ENCODE measurements around the gene ZDHHC22. TPM values are rescaled to one million over a fixed set of nuclear protein-coding genes. Genes with fewer than 3 reads are reported as not detected.

Gene ZDHHC22
- total RNA-seq, 1 donor from 2014 or later, result not detected

- intact Hi-C loops (cut with micrococcal nuclease), result no loop called here
Observed at GRCh38 chr14:77106666-77107065, 34.9 kb downstream of the ZDHHC22 start.

DNA sequence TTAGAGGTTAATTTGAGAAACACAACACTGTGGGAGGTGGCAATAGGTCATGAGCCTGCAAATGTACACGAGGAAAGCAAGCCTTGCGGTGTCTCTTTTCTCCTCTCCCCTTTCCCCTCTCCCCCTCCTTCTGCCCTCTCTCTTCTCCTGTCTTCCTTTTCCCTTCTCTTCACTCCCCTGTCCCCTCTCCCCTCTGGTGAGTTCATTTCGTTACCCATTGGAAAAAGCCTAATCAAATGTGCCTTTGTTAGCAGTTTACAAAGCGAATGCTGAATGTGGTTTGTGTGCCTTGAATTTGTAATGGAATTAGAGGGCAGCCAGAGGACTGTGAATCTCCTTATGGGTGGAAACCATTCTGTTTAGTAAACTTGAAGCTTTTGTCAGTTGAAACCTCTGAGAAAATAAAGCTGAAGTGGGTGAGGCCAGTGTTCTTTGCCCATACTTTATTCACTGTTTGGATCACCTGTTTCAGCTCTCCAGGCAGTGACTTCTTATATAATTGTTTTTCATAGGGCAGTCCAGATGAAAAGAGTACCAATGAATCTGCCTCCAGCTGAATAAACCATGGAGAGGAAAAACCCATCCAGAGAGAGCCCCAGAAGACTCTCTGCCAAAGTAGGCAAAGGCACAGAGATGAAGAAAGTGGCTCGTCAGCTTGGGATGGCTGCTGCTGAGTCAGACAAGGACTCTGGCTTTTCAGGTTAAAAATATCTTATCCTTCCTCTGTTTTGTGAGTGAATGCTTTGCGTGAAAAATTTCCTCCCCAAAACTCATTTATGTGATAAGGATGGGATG, 36.2 kb downstream of the ZDHHC22 start:
- intact Hi-C loops (cut with micrococcal nuclease), result no loop called here

DNA sequence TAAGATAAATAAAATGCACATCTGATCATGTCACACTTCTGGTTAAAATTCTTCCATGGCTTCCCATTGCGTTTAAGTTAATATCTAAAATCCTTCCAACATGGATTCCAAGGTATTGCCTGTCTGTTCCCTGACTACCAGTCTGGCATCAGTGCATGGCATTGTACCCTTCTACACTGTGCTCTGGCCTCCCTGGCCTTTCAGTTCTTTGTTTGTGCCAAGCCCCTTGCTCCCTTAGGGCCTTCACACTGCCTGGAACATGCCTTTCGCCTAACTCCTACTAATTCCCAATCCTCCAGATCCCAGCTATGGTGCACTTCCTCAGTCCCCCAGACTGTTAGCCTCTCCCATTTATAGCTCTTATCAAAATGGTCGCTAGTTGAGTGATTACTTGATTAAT, 37.2 kb downstream of the ZDHHC22 start:
- intact Hi-C loops (cut with micrococcal nuclease), result no loop called here

DNA sequence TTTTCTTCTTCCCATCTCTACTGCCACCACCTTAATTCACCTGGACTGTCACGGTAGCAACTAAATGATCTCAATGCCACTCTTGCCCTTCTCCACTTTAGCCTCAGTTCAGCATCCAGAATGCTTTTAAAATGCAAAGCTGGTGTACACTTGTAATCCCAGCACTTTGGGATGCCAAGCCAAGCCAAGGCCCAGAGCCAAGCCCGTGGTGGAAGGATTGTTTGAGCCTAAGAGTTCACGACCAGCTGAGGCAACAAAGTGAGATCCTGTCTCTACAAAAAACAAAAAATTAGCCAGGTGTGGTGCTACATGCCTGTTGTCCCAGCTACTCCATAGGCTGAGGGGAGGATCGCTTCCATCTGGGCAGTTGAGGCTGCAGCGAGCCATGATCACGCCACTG, 37.6 kb downstream of the ZDHHC22 start:
- intact Hi-C loops (cut with micrococcal nuclease), result no loop called here

DNA sequence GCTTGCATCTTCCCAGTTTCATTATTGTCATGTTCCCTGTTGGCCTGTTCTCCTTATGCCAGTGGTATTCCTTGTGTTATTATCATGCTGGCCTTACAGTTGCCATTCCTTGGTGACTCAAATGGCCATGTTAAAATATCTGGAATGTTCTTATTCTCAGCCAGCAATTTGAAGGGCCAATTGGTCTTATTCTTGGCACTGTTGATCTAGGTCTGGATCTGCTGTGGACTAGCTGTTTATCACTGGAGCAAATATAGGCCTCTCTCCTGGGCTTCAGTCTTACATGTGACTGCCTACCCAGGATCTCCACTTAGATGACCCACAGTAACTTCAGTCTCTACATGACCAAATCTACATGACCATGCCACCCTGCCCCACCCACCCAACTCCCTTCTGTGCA, 38.1 kb downstream of the ZDHHC22 start:
- intact Hi-C loops (cut with micrococcal nuclease), result no loop called here

- intact Hi-C loops (cut with micrococcal nuclease), result no loop called here
Observed at GRCh38 chr14:77102154-77102553, 39.4 kb downstream of the ZDHHC22 start.

- intact Hi-C loops (cut with micrococcal nuclease), result no loop called here
Observed at GRCh38 chr14:77100961-77101360, 40.6 kb downstream of the ZDHHC22 start.

- intact Hi-C loops (cut with micrococcal nuclease), result loop anchor here (2.0 kb wide), 4 partner anchors 143 to 1439 kb away; partner anchors contain the start of genes ERG28 and TTLL5
Observed at GRCh38 chr14:77099425-77100167, 42.0 kb downstream of the ZDHHC22 start.

- intact Hi-C loops (cut with micrococcal nuclease), result loop anchor here (1.0 to 2.0 kb wide), 18 partner anchors 23 to 1438 kb away; partner anchors contain the start of genes ADCK1, ALKBH1, ERG28 and GSTZ1
Observed at GRCh38 chr14:77098529-77099353, 42.9 kb downstream of the ZDHHC22 start.

DNA sequence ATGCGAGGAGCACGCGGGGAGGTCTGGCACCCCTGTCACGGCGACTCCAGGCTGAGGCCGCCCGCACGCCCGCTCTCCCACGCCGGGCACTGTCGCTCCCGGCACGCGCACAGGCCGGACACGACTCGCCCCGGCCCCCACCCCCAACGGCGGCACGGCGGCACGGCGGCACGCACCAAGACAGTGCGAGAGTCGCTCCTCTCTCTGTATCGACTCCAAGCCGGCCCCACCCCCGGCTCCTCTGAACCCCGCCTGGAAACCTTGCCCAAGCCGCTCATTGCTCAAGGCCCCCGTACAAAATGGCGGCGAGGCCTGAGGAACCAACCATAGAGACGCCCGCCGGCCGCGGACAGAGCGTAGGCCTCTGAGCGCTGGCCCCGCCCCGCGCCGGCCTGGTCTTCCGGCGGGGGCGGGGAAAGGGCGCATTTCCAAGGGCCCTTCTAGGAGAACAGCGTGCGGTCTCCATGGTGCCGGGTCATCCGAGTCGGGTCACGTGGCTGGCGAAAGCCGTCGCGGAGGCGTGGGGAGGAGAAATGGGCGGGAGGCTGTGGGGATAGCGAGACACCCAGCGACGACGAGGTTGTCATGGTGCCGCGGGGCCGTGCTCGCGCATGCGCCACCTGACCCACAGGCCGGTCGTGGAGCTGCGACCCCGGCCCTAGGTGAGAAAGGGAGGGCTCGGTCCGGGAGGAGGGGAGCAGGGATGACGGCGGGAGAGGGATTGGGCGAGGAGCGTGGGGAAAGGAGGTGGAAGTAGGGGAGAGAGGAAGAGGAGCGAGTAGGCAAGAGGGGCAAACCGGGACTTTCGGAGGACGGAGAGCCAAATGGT, 43.7 kb downstream of the ZDHHC22 start, which contains the start of gene CIPC:
Gene CIPC (plus strand): TSS at position 559 of the 829 bp plus-strand sequence. CDS start 7,451 bp downstream, outside the sequence.
- intact Hi-C loops (cut with micrococcal nuclease), result loop anchor here (1.0 to 2.0 kb wide), 21 partner anchors 12 to 1437 kb away; partner anchors contain the start of genes ADCK1, ALKBH1, ANGEL1 and ERG28

- intact Hi-C loops (cut with micrococcal nuclease), result loop anchor here (1.0 kb wide), 3 partner anchors 11 to 285 kb away; partner anchors contain the start of gene ANGEL1
Observed at GRCh38 chr14:77097006-77097699, 44.4 kb downstream of the ZDHHC22 start.

- intact Hi-C loops (cut with micrococcal nuclease), result loop anchor here (1.0 kb wide), 5 partner anchors 24 to 384 kb away; no protein-coding TSS in a partner anchor
Observed at GRCh38 chr14:77094672-77095284, 46.8 kb downstream of the ZDHHC22 start.

DNA sequence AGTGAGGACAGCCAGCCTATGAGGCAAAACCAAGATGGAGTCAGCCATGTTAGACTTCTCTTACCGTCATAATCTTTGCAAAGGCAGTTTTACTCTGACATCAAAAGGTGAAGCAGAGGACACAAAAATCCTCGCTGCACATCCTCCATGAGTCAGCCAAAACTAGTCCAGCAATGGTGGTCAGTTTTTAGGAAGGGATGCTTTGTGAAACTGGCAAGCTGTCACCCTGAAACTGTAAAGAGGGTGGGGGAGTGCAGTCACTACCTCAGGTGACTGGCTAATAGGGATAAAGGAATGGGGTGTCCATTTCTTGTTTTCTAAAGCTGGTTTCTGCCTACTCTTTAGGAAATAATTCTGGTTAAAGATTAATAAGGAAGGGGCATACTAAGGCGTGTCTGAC, 48.9 kb downstream of the ZDHHC22 start:
- intact Hi-C loops (cut with micrococcal nuclease), result no loop called here

DNA sequence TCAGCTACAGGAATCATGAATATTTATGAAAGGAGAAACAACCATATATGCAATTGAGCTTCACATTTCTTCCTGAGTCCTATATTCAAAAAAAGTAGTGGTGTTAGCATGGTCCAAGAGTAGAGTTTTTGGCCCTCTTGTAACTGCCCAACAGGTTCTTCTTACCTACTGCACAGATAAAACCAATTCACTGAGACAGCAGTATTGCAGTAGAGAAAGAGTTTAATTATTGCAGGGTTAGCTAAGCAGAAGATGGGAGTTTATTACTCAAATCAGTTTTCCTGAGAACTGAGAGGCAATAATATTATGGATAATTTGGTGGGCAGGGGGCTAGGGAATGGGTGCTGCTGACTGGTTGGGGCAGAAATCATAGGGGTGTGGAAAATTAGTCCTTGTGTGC, 50.1 kb downstream of the ZDHHC22 start:
- intact Hi-C loops (cut with micrococcal nuclease), result no loop called here

- intact Hi-C loops (cut with micrococcal nuclease), result no loop called here
Observed at GRCh38 chr14:77088645-77089044, 52.9 kb downstream of the ZDHHC22 start.

DNA sequence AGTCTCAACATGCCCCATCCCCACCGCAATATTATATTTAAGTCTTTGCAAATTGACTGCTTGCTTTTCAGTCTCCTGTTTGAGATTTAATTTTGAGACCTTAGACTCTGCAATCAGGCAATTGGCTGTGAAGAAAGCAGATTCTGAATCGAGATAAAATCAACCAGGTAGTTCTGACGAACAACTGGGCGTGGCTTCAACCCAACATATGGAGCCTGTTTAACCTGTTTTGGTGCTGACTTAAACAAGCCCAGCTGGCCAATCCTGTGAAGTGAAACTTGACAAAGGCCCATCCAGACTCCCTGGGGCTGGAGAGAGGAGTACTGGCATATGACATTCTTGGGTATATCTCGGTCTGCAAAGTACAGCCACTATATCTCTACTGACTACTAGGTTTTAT, 53.4 kb downstream of the ZDHHC22 start:
- intact Hi-C loops (cut with micrococcal nuclease), result no loop called here

GRCh38 chr14:77087631-77088030, 54.0 kb downstream of the ZDHHC22 start:
- intact Hi-C loops (cut with micrococcal nuclease), result no loop called here

GRCh38 chr14:77086951-77087350, 54.6 kb downstream of the ZDHHC22 start:
- intact Hi-C loops (cut with micrococcal nuclease), result loop anchor here (1.0 kb wide), 1 partner anchor 10 kb away; no protein-coding TSS in a partner anchor
